Stimulated activated memory B cell treated with anti-CD40 and anti-IgM and Interleukin-4, amounts not matched to agents 10 μg/mL and 1 μg/mL and 100 μg/mL, for 72 hours (primary cell): ENCODE results near the gene RELT.
"Not testable (repeated sequence)": the region's sequence is repeated elsewhere in the genome, so short reads cannot be mapped to it uniquely, and the experiment has no call there.

ENCODE experiments used
- ATAC-seq: fragments of 150-1000 bp; cut with Tn5 transposase; 2 replicates; pipeline ENCODE4 v1.10.0; 2021
- H3K27ac Mint-ChIP-seq: one replicate; pipeline ENCODE4 v1.8.0; 2022; ENCODE audit warnings: mild to moderate bottlenecking, mixed read lengths
- H3K27me3 Mint-ChIP-seq: one replicate; pipeline ENCODE4 v1.8.0; 2022; ENCODE audit warnings: mixed read lengths
- H3K36me3 Mint-ChIP-seq: one replicate; pipeline ENCODE4 v1.8.0; 2022; ENCODE audit warnings: mixed read lengths
- H3K4me1 Mint-ChIP-seq: one replicate; pipeline ENCODE4 v1.8.0; 2022; ENCODE audit warnings: mixed read lengths
- H3K4me3 Mint-ChIP-seq: one replicate; pipeline ENCODE4 v1.8.0; 2022; ENCODE audit warnings: mild to moderate bottlenecking, moderate library complexity, mixed read lengths
- H3K9me3 Mint-ChIP-seq: one replicate; pipeline ENCODE4 v1.8.0; 2022; ENCODE audit warnings: mixed read lengths

Gene RELT

GRCh38 chr11:73431396-73431795 lies 55.2 kb downstream of the RELT start:
- no peaks in the 10 kb centered on the region for H3K4me1 Mint-ChIP-seq
- no peaks in the 10 kb centered on the region for H3K9me3 Mint-ChIP-seq
- no peak overlapping the region for H3K4me3 Mint-ChIP-seq
- peaks cover 10% of the 10 kb centered on the region for H3K36me3 Mint-ChIP-seq
- ATAC-seq, result no peak
- H3K27ac Mint-ChIP-seq, result no peak overlapping the region
- H3K27me3 Mint-ChIP-seq, result no peaks in the 10 kb centered on the region

- H3K9me3 Mint-ChIP-seq, H3K27me3 Mint-ChIP-seq, H3K4me1 Mint-ChIP-seq, H3K4me3 Mint-ChIP-seq, H3K27ac Mint-ChIP-seq, ATAC-seq: not testable (repeated sequence)
- peaks cover 17% of the 10 kb centered on the region for H3K36me3 Mint-ChIP-seq
These were observed 60.7 kb downstream of the RELT start for GRCh38 chr11:73436859-73437258.

GRCh38 chr11:73439002-73439843 lies 63.0 kb downstream of the RELT start:
- H3K4me1 Mint-ChIP-seq, result no peaks in the 10 kb centered on the region
- no peak for ATAC-seq
- peaks cover 17% of the 10 kb centered on the region for H3K36me3 Mint-ChIP-seq
- no peaks in the 10 kb centered on the region for H3K27me3 Mint-ChIP-seq
- H3K9me3 Mint-ChIP-seq, result no peaks in the 10 kb centered on the region
- no peak overlapping the region for H3K27ac Mint-ChIP-seq
- H3K4me3 Mint-ChIP-seq, result no peak overlapping the region

GRCh38 chr11:73445980-73446379 lies 69.8 kb downstream of the RELT start:
- Mint-ChIP-seq H3K4me1 (no peaks in the 10 kb centered on the region), H3K9me3 (no peaks in the 10 kb centered on the region), H3K36me3 (peaks cover 15% of the 10 kb centered on the region), H3K27me3 (no peaks in the 10 kb centered on the region), H3K4me3 (no peak overlapping the region), H3K27ac (no peak overlapping the region)
- no peak for ATAC-seq

- Mint-ChIP-seq H3K27me3 (no peaks in the 10 kb centered on the region), H3K36me3 (peaks cover 10% of the 10 kb centered on the region), H3K4me1 (no peaks in the 10 kb centered on the region), H3K27ac (no peak overlapping the region), H3K4me3 (no peak overlapping the region), H3K9me3 (no peaks in the 10 kb centered on the region)
- no peak for ATAC-seq
These were observed 70.6 kb downstream of the RELT start for GRCh38 chr11:73446766-73447165.
